HG02763 (cell line): ENCODE measurements around the gene LMBRD2.
"Not testable (repeated sequence)": the region's sequence is repeated elsewhere in the genome, so short reads cannot be mapped to it uniquely, and the experiment has no call there.

Experiments used
- ATAC-seq: cut with Tn5 transposase; IDR thresholded peaks from one replicate; pipeline ENCODE4 v1.9.1; 2021; ENCODE audit warnings: mild to moderate bottlenecking, moderate library complexity; ENCODE audit not compliant: unreplicated experiment

LMBRD2 gene

DNA sequence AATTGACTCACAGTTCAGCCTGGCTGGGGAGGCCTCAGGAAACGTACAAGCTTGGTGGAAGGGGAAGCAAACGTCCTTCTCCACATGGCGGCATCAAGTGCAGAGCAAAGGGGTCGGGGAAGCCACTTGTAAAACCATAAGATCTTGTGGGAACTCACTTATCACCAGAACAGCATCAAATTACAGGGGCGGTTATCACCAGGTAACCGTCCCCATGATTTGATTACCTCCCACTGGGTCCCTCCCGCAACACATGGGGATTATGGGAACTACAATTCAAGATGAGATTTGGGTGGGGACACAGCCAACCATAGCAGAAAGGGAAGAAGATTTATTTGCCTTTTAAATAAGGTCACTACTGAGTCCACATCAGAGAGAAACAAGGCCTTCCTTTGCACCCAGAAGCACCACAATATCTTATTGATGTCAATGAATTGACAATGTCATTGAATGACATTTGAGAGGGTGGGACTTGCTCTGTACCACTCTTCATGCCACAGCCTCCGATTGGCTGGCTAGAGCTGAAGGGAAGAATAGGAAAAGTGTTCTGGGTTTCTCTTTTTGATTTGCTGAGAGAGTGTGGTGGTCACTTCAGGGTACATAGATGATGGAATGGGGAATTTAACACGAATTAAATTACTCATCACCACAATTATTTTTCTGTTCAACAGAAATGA is 11.3 kb upstream of the LMBRD2 start:
- ATAC-seq = no peak

DNA sequence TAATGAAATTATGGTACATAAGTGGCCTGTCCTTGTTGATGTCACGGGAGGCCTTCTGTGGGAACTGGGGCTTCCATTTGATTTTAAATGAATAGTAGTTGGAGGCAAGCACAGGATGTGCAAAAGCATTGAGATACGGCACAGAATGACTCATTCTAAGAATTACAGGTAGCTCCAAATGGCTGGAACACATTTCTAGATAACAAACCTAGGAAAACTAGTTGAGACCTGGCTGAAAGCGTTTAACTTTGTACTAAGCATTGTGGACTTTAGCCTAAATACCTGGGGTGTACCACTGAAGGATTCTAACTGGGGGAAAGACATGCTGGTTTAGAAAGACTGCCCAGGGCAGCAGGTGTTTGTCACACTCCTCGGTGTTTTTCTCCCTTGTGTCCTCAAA is 9.7 kb upstream of the LMBRD2 start:
- no peak for ATAC-seq

DNA sequence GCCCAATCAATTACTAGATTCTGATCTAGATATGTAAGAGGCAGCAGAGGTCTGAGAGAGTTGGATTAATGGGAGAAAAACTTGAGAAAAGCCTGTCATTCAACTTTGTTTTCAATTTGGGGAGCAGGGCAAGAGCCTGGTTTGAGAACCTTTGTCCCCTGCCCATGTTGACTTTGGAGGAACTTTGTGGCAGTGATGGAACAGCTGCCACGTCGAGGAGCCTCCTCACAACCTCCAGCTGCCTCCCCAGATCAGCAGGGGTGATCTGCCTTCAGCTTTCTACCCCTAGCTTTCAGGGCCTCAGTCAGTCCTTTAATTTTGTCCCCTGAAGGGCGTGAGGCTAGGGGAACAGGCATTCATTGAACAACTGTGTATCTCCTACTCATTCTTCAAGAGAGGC is 8.9 kb upstream of the LMBRD2 start:
- no peak for ATAC-seq

DNA sequence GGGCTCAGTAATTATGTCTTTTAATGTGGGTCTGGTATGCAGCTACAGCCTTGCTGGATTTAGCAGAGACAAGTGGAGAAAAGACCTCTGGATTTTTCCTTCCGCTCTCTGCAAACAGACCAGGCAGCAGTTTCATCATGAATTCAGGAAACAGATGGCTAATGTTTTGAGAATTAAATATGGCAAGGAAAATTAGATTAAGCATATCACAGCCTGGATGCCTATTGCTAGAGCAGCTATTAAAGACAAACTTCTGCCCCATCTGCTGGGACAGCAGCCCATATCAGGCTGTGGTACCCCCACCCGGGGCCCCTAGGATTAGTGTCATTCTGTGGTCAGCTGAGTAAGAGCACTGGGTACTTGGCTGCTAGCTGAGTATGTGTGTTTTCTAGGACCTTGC is 6.5 kb upstream of the LMBRD2 start:
- no peak for ATAC-seq

DNA sequence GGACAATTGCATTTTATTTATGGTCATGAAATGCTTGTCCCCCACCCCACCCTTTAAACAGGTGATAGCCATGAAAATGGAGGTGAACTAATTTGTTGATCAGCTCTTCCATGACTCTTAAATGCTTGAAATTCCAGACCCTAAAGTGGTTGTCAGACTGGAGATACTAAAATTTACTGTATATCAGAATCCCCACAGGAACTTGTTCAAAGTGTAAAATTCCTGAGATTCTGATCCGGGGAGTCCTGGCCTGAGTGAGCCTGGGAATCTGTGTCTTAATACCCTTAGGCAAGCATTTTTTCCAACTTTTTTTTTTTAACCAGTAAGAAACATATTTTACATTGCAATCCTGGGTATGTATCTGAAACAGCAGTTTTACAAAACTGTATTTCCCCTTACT is 4.9 kb upstream of the LMBRD2 start:
- ATAC-seq = no peak

DNA sequence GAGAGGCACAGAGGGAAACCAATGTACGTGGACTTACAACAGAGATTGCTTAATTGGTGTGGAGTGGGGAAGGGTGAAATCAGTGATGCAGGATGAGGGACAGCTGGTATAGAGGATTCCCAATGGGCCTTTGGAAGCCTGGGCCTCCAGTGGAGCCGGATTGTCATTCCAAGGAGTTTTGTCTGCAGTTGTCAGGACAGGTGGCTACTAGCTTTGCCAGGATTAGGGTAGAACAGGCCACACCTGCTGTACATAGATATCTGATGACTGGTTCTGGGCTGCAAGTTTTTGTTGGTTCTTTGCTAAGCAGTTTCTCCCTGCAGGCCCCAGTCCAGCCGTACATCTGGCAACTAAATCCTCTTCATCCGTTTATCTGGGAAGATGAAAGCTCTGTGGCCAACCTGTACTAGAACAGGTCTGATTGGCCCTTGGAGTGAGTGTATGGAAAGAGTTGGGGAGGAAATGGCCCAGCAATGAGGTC is 4.5 kb upstream of the LMBRD2 start:
- no peak for ATAC-seq

DNA sequence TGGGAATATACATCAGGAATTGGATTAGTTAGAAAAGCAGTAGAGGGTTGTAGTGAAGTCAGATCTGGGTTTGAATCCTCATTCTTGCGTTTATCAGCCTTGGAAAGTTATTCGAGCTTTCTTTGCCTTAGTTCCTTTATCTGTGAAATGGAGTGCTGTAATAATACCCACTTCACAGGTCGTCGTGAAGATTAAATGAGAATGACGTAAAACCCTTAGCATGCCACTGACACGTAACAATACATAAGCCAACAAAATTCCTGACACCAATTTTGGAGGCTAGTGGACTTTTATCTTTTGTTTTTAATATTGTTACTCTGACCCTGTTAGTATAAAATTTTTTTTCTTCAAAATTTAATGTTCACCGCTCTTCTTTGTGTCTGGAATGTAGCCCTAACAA is 3.6 kb upstream of the LMBRD2 start:
- ATAC-seq = no peak

DNA sequence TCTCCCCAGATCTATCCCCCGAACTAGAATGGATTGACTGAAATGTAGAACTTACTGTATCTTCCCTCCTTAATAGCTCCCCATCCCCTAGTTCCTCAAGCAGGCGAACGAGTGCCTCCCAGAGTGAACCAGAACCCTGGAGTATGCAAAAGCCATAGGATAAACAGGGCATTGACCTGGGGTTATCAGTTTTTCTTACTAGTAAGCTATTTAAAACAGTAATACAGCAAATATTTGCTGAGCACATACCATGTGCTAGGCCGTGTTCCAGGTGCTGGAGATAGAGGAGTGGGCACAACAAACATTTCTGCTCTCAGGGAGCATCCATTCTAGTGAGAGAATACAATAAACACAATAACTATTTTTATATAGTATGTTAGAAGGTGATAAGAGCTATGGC is 2.0 kb upstream of the LMBRD2 start:
- no peak for ATAC-seq

DNA sequence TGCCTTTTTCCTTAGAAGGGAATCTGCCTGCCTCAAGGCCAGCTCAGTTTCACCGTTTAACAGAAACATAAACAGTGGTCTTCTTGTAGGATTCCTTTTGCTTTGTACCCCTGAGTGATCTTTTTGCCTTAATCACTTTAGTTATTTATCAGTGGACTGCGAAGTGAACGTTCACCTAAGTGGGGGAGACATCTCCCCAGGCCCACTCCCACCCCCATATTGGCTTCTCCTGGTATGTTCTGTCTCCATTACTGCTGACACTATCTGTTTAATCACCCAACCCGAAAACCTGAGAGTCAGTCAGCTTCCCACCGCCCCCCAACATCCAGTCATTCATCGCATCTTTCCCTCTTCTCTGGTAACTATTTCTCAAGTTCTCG is 1.6 kb upstream of the LMBRD2 start:
- ATAC-seq = no peak

DNA sequence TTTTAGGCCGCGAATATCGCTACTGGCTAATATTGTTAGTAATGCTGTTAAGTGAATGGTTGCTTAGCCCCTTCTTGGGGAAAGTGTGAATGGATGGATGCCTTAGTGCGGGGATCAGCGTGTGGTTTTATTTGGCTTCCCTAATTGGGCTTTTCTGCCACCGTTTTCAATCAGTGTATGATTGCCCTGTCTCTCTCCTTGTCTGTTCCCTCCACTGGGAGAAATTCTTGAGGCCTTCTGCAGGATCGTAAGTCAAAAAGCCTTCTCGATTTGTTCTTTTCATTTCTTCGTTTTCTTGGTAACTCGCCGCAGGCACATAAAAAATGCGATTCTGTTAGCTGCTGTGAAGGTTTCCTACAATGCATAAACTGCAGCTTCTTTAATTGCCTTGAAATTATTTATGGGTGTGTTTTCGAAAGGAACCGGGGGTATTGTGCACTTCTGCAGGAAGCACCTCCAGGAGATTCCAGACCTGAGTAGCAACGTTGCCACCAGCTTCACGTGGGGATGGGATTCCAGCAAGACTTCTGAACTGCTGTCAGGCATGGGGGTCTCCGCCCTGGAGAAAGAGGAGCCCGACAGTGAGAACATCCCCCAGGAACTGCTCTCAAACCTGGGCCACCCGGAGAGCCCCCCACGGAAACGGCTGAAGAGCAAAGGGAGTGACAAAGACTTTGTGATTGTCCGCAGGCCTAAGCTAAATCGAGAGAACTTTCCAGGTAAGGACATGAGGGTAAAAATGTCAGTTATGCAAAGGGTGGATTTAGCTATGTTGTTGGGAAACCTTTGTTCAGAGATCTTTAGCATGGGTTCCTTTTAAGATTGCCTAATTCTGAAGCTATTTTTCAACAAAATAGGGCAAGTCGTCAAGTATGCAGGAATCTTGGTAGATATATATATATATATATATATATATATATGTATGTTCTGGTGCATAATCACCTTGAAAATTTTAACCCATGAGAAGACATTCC is 924 bp upstream of the LMBRD2 start:
- ATAC-seq = no peak

DNA sequence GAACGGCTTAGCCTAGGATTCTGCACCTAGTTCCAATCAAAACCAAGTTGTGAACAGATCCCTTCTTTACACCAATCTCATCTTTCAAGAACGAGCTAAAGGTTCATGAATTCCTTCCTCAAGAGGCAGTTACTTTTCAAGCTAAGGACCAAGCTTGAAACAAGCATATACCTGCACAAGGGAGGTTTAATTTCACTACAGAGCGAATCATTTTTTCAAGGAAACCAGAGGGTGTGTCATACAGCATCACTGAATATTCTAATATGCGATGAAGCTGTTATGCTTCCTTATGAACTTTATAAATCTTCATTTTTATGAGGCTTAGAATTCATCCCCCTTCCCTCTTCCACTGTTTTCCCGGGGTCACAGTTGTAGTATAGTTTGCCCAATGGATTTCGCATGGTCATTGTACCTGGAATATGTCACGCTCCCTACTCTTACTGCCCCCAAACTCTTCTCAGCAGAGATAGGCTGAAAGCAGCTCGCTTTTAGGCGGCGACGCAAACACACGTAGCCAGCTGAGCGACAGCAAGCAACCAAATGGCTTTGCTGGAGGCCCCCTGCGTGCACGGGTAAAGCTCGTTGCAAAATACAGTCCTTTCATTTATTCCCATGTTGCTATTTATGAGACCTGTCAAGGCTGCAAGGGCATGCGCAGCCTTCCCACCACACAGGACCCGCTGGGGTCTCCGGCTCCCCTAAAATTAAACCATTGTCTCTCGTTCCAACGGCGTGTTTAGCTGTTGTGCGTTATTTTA is 832 bp downstream of the LMBRD2 start:
- ATAC-seq = no peak

DNA sequence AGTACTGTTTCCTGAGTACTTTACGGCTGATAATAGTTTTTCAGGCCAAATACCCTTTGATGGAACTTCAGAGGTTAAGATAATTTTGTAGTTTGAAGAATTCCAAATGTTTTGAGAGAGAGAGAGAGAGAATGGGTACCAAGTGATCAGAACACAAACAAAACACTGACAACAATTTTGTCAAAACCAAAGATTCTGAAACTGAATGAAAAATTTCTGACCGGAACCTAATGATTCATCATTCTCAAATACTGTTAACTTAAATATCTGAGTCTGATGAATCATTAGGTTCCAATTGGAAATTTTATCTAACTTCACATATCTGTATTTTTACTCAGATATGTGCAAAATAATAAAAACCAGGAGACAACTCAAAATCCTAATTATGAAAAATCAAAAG is 4.0 kb downstream of the LMBRD2 start:
- ATAC-seq = no peak

DNA sequence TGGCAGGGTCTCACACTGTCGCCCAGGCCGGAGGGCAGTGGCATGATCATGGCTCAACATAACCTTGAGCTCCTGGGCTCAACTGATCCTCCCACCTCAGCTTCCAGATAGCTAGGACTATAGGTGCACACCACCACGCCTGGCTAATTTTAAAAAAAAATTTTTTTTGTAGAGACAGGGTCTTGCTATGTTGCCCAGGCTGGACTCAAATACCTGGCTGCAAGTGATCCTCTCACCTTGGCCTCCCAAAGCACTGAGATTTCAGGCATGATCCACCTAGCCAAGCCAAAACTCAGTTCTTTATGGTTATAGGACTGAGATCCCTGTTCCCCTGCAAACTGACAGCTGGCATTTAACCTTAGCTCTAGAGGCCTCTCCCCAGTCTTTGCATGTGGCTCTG is 5.3 kb downstream of the LMBRD2 start:
- no peak for ATAC-seq

DNA sequence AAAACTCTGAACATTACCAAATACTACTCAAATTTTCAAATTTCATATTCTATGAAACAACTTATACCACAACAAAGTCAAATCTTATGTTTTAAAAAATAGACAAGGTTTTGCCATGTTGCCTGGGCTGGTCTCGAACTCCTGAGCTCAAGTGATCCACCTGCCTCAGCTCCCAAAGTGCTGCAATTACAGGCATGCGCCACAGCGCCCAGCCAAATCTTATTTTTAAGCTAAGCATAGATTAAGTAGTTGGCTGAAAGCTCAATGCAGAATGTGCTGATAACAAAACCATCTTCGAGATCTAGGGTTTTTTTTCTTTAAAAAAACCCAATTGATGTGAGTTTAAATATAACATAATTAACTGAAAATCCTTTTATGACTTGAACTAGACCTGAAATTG is 6.4 kb downstream of the LMBRD2 start:
- ATAC-seq = no peak

DNA sequence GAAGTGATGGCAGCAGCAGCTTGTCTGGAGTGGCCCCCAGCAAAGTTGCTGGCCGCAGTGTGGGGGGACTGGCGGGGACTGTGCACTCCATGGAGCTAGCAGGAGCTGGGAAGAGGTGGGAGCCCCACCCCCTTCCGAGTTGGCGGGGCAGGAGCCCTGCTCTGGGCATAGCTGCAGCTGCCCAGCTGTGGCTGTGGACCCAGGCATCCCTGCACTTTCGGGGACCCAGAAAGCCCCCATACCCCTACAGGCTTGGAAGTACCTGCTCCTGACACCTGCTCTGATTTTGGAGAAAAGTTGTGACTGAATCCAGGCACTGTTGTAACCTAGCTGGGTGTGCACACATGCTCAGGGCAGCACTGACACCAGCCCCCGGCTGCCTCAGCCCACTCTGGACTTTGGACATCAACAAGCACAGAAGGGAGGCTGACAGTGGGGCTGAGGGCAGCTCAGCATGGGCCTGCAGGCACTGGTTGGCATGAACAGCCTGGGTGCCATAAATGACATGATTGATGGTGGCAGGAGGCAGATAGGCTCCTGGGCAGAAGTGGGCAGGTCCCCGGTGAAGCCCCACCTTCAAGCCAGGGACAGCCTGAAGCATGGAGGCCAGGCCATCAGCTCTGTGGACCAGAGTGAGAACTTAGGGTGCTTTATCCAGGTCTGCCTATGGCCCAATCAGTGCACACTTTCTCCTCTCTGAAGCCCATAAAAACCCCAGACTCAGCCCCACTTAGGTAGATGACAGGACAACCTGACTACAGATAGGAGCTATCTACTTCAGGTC is 12.6 kb downstream of the LMBRD2 start:
- no peak for ATAC-seq

DNA sequence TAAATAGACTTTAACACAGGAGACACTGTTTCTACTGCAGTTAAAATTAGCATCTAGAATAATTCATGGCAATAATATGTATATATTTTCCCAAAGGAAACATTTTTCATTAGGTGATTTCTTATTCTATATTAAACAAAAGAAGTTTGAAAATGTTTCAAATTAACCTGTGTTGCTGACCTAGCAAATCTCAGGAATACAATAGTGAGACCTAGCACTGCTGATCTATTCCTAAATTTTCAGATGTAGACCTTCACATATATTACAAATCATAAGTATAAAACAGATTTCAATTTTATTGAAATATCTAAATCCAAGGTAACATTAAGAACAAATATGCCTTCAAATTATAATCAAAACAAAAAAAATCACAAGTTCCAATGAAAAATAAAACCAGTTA is 15.1 kb downstream of the LMBRD2 start:
- ATAC-seq = no peak

DNA sequence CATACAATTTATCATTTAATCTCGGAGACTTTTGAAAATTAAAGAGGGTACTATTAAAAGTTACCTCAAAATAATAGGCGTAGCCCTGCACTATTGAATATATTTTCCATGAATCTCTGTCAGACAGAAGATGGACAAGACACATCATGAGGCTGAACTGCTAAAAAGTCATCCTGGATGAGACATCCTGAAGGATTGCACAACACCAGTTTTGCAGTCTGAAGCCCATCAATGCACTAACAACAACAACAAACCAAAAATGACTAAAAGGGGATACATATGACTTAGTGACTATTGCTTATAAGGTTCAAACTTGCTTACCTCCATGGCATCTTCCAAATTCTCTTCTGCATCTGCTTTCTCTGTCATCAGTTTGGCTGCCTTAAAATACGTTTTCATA is 15.7 kb downstream of the LMBRD2 start:
- ATAC-seq = no peak

DNA sequence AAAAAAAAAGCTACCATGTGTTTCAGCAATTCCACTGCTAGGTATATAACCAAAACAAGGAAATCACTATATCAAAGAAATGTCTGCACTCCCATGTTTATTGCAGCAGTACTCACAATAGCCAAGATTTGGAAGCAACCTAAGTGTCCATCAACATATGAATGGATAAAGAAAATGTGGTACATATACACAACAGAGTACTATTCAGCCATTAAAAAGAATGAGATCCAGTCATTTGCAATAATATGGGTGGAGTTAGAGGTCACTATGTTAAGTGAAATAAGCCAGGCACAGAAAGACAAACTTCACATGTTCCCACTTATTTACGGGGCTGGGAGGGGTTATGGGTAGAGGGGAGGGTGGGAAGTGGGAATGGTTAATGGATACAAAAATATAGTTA is 18.7 kb downstream of the LMBRD2 start:
- not testable (repeated sequence) for ATAC-seq

DNA sequence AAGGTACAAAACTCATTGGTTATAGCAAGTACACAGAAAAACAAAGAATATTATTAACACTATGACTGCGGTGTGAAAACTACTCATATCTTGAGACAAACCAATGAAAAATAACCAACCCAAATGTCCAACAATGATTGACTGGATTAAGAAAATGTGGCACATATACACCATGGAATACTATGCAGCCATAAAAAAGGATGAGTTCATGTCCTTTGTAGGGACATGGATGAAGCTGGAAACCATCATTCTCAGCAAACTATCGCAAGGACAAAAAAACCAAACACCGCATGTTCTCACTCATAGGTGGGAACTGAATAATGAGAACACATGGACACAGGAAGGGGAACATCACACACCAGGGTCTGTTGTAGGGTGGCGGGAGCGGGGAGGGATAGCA is 22.0 kb downstream of the LMBRD2 start:
- ATAC-seq = not testable (repeated sequence)

DNA sequence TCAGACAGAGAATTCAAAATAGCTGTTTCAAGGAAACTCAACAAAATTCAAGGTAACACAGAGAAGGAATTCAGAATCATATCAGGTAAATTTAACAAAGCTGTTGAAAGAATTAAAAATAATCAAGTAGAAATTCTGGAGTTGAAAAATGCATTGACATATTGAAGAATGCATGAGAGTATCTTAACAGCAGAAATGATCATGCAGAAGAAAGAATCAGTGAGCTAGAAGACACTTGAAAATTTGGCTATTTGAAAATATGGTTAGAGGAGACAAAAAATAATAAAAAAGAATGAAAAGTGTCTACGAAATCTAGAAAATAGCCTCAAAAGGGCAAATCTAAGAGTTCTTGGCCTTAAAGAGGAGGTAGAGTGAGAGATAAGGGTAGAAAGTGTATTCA is 22.9 kb downstream of the LMBRD2 start:
- no peak for ATAC-seq

DNA sequence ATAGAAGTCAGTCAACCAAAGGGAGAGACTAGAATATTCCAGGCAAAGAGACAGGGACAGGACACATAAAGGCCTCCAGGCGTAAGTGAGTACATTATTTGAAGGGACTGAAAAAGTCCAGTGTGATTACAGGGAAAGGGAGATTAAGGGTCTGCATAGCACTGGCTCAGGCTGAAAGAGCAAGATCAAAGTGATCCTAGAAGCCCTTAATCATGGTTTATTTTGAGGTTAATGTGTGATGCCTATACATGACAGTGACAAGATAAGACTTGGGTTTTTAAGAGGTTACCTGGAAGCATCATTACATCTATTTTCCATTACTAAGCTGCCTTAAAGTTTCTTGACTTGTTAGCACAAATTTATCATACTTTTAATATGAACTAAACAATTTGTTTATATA is 25.8 kb downstream of the LMBRD2 start:
- ATAC-seq = no peak
